Measurements from ENCODE around the gene EPAS1.

- TF ChIP-seq REST (IDR thresholded peaks at IDR 0.05; ENCODE audit: insufficient replicate concordance, low read depth) (no peak), POLR2AphosphoS5 (IDR thresholded peaks at IDR 0.05; ENCODE audit: low read depth) (no peak), CTCF (IDR thresholded peaks at IDR 0.05; ENCODE audit: insufficient read depth, low read length) (no peak), SPI1 (IDR thresholded peaks at IDR 0.05; ENCODE audit: borderline replicate concordance, low read depth) (no peak)
These were observed 502 bp downstream of the EPAS1 start for GRCh38 chr2:46297546-46298271.

All from HL-60 (cell line).